H1 (cell line): ENCODE measurements around the gene ADIPOQ. TPM values are rescaled to one million over a fixed set of nuclear protein-coding genes. Genes with fewer than 3 reads are reported as not detected.

Experiments
- CTCF ChIA-PET: fragments of 300-600 bp; sonication (Branson Sonifier 250); formaldehyde crosslinking; loops from one replicate; lab custom pipeline; 2021; ENCODE audit not compliant: partially characterized antibody; lab: Charles Lee
- POLR2A ChIA-PET: fragments of 300-600 bp; sonication (Branson Sonifier 250); formaldehyde crosslinking; loops from one replicate; lab custom pipeline; 2021; ENCODE audit warnings: inconsistent platforms; ENCODE audit not compliant: partially characterized antibody; lab: Charles Lee
- DNase-seq, 2 experiments: peaks; one replicate each; pipeline versions ENCODE4 v3.0.0 to v3.0.0-alpha.2; 2010 to 2022; ENCODE audit warnings: low spot score in 2 of 2, low read depth in 1 of 2, mixed read lengths in 1 of 2
- FAIRE-seq: peaks from 2 replicates; lab custom pipeline; 2011; peaks lifted over from hg19 to GRCh38; lab: Jason Lieb, UNC
- H2AFZ ChIP-seq: 2 replicates; pipeline ENCODE4 v1.8.1; 2012; ENCODE audit warnings: low read length, inconsistent platforms
- H2AK5ac ChIP-seq: 2 replicates; pipeline ENCODE4 v1.6.1; 2013; ENCODE audit warnings: low read depth, low read length
- H2BK120ac ChIP-seq: replicated peaks from 2 replicates; pipeline ENCODE3; 2013; ENCODE audit warnings: low read depth, low read length, inconsistent platforms
- H2BK12ac ChIP-seq: 2 replicates; pipeline ENCODE4 v1.6.1; 2013; ENCODE audit warnings: low read depth, low read length
- H2BK15ac ChIP-seq: 2 replicates; pipeline ENCODE4 v1.6.1; 2013; ENCODE audit warnings: low read length
- H2BK20ac ChIP-seq: 2 replicates; pipeline ENCODE4 v1.6.1; 2013; ENCODE audit warnings: low read length
- H2BK5ac ChIP-seq: 2 replicates; pipeline ENCODE4 v1.6.1; 2013; ENCODE audit warnings: low read depth, low read length
- H3K14ac ChIP-seq: 2 replicates; pipeline ENCODE4 v1.6.1; 2013; ENCODE audit warnings: inconsistent platforms; ENCODE audit not compliant: insufficient read length
- H3K18ac ChIP-seq: 2 replicates; pipeline ENCODE4 v1.6.1; 2013; ENCODE audit warnings: low read length; ENCODE audit errors: extremely low read depth
- H3K23ac ChIP-seq: 2 replicates; pipeline ENCODE4 v1.6.1; 2013; ENCODE audit warnings: inconsistent platforms; ENCODE audit not compliant: insufficient read length
- H3K23me2 ChIP-seq: 2 replicates; pipeline ENCODE4 v1.6.1; 2013; ENCODE audit warnings: low read depth, low read length
- H3K27ac ChIP-seq: 2 replicates; pipeline ENCODE4 v1.6.1; 2011; ENCODE audit warnings: low read depth, low read length, inconsistent platforms
- H3K27me3 ChIP-seq, 4 experiments: replicated peaks in 1 of 4; 1 replicate in 1 of 4; 2 replicates in 3 of 4; pipeline versions ENCODE4 v1.6.1 to v1.8.1; 2011 to 2013; ENCODE audit warnings: low read length in 3 of 4, mild to moderate bottlenecking in 3 of 4, inconsistent platforms in 2 of 4, mixed read lengths in 2 of 4, moderate library complexity in 1 of 4; ENCODE audit not compliant: control insufficient read depth in 3 of 4, insufficient read depth in 3 of 4; ENCODE audit errors: extremely low read depth in 1 of 4
- H3K36me3 ChIP-seq, 4 experiments: 2 replicates each; pipeline versions ENCODE4 v1.6.1 to v1.8.1; 2011 to 2013; ENCODE audit warnings: mild to moderate bottlenecking in 4 of 4, low read length in 3 of 4, moderate library complexity in 2 of 4, control low read depth in 1 of 4, inconsistent platforms in 1 of 4; ENCODE audit not compliant: insufficient read depth in 4 of 4, control insufficient read depth in 2 of 4
- H3K4ac ChIP-seq: replicated peaks from 2 replicates; pipeline ENCODE3; 2013; ENCODE audit warnings: low read length, low read depth, mixed read lengths, inconsistent platforms; ENCODE audit not compliant: insufficient read length
- H3K4me1 ChIP-seq, 4 experiments: replicated peaks in 1 of 4; 1 replicate in 1 of 4; 2 replicates in 3 of 4; pipeline versions ENCODE4 v1.6.1 to v1.8.1; 2011 to 2013; ENCODE audit warnings: low read length in 3 of 4, inconsistent platforms in 2 of 4, mixed read lengths in 1 of 4; ENCODE audit not compliant: insufficient read depth in 4 of 4, control insufficient read depth in 3 of 4
- H3K4me2 ChIP-seq, 2 experiments: 2 replicates each; pipeline versions ENCODE4 v1.6.1 to v1.8.1; 2011 to 2013; ENCODE audit warnings: low read depth in 2 of 2, low read length in 2 of 2, control low read depth in 1 of 2, inconsistent platforms in 1 of 2, mild to moderate bottlenecking in 1 of 2; ENCODE audit not compliant: insufficient read depth in 1 of 2
- H3K4me3 ChIP-seq, 4 experiments: fragments of 200-600, 300-600 bp in 1 of 4; sonication (generic), shearing (Covaris generic), sonication (Bioruptor Twin) in 1 of 4; 2 replicates each; pipeline versions ENCODE4 v1.5.1 to v1.8.1; 2011 to 2016; ENCODE audit warnings: low read length in 4 of 4, low read depth in 3 of 4, control low read depth in 2 of 4, inconsistent platforms in 2 of 4, mild to moderate bottlenecking in 2 of 4, mixed read lengths in 1 of 4, moderate library complexity in 1 of 4; ENCODE audit not compliant: insufficient read depth in 2 of 4; ENCODE audit errors: extremely low read depth in 1 of 4
- H3K56ac ChIP-seq: replicated peaks from 2 replicates; pipeline ENCODE3; 2013; ENCODE audit warnings: low read depth, mild to moderate bottlenecking, mixed read lengths, low read length, inconsistent platforms; ENCODE audit not compliant: insufficient read length
- H3K79me1 ChIP-seq: 2 replicates; pipeline ENCODE4 v1.6.1; 2013; ENCODE audit warnings: low read depth, low read length, control low read depth
- H3K79me2 ChIP-seq, 2 experiments: 2 replicates each; pipeline versions ENCODE4 v1.6.1 to v1.8.1; 2012 to 2013; ENCODE audit warnings: low read length in 2 of 2, mild to moderate bottlenecking in 2 of 2, inconsistent platforms in 1 of 2; ENCODE audit not compliant: insufficient read depth in 2 of 2, control insufficient read depth in 1 of 2
- H3K9ac ChIP-seq, 4 experiments: replicated peaks in 1 of 4; 1 replicate in 1 of 4; 2 replicates in 3 of 4; pipeline versions ENCODE4 v1.6.1 to v1.8.1; 2011 to 2013; ENCODE audit warnings: low read depth in 3 of 4, low read length in 3 of 4, control low read depth in 2 of 4, mild to moderate bottlenecking in 2 of 4, moderate library complexity in 2 of 4, inconsistent platforms in 1 of 4; ENCODE audit errors: extremely low read depth in 1 of 4
- H3K9me3 ChIP-seq, 2 experiments: 2 replicates each; pipeline versions ENCODE4 v1.6.1 to v1.8.1; 2012 to 2013; ENCODE audit warnings: mild to moderate bottlenecking in 2 of 2, moderate library complexity in 2 of 2, control low read depth in 1 of 2, inconsistent platforms in 1 of 2, low read depth in 1 of 2, low read length in 1 of 2, mixed read lengths in 1 of 2; ENCODE audit not compliant: insufficient read depth in 2 of 2
- H4K20me1 ChIP-seq, 2 experiments: replicated peaks in 1 of 2; 2 replicates each; pipeline versions ENCODE3 to v1.8.1; 2011 to 2013; ENCODE audit warnings: inconsistent platforms in 2 of 2, low read length in 2 of 2, mild to moderate bottlenecking in 1 of 2; ENCODE audit not compliant: insufficient read depth in 2 of 2, control insufficient read depth in 1 of 2
- H4K5ac ChIP-seq: 2 replicates; pipeline ENCODE4 v1.6.1; 2013; ENCODE audit warnings: low read length, low read depth, mixed read lengths, inconsistent platforms; ENCODE audit not compliant: insufficient read length
- H4K8ac ChIP-seq: 2 replicates; pipeline ENCODE4 v1.8.0; 2013; ENCODE audit warnings: mild to moderate bottlenecking, moderate library complexity, low read length, inconsistent platforms; ENCODE audit not compliant: insufficient read depth; ENCODE audit errors: extremely low read depth
- H4K91ac ChIP-seq: replicated peaks from 2 replicates; pipeline ENCODE3; 2013; ENCODE audit warnings: low read length, mixed read lengths, inconsistent platforms; ENCODE audit not compliant: insufficient read length
- CTBP2 ChIP-seq: IDR thresholded peaks from 2 replicates; pipeline ENCODE4 v1.7.0; 2011; ENCODE audit warnings: borderline replicate concordance, mild to moderate bottlenecking, moderate library complexity, mixed read lengths, low read length; ENCODE audit not compliant: insufficient read depth, insufficient read length
- EGR1 ChIP-seq: IDR thresholded peaks from 2 replicates; pipeline ENCODE4 v1.6.1; 2011; ENCODE audit warnings: low read depth, low read length, borderline replicate concordance
- GABPA ChIP-seq: IDR thresholded peaks from 2 replicates; pipeline ENCODE4 v1.6.1; 2011; ENCODE audit warnings: mild to moderate bottlenecking, low read length, moderate library complexity, borderline replicate concordance; ENCODE audit not compliant: insufficient read depth
- HDAC2 ChIP-seq, 2 experiments: fragments of 300-600 bp in 1 of 2; sonication (generic) in 1 of 2; IDR thresholded peaks; 2 replicates each; pipeline ENCODE4 v1.6.1; 2011 to 2012; ENCODE audit warnings: low read depth in 2 of 2, low read length in 2 of 2, mild to moderate bottlenecking in 2 of 2, moderate library complexity in 2 of 2, borderline replicate concordance in 1 of 2, inconsistent platforms in 1 of 2
- JUN ChIP-seq: IDR thresholded peaks from 2 replicates; pipeline ENCODE4 v1.6.1; 2011; ENCODE audit warnings: low read depth, mild to moderate bottlenecking, improper control_type of control experiment, low read length
- KDM5A ChIP-seq: fragments of 200-600 bp; IDR thresholded peaks from 2 replicates; pipeline ENCODE4 v1.7.1; 2012; ENCODE audit warnings: mild to moderate bottlenecking, low read length, inconsistent platforms, mixed read lengths
- MAX ChIP-seq: IDR thresholded peaks from 2 replicates; pipeline ENCODE4 v1.6.1; 2012; ENCODE audit warnings: inconsistent platforms
- POLR2A ChIP-seq, 2 experiments: IDR thresholded peaks; 1 replicate in 1 of 2; 2 replicates in 1 of 2; pipeline ENCODE4 v1.6.1; 2011; ENCODE audit warnings: low read depth in 2 of 2, low read length in 2 of 2, mild to moderate bottlenecking in 2 of 2; ENCODE audit errors: control extremely low read depth in 1 of 2
- SP1 ChIP-seq: IDR thresholded peaks from 2 replicates; pipeline ENCODE4 v1.6.1; 2011; ENCODE audit warnings: low read depth, low read length
- SUZ12 ChIP-seq: fragments of 200-600 bp; sonication (generic); IDR thresholded peaks from 2 replicates; pipeline ENCODE4 v1.6.1; 2012; ENCODE audit warnings: mild to moderate bottlenecking, inconsistent platforms, low read length, moderate library complexity, mixed read lengths
- TBP ChIP-seq: IDR thresholded peaks from 2 replicates; pipeline ENCODE4 v1.6.1; 2011; ENCODE audit warnings: low read depth, low read length, improper control_type of control experiment
- TCF12 ChIP-seq: IDR thresholded peaks from 2 replicates; pipeline ENCODE4 v1.6.1; 2011; ENCODE audit warnings: low read depth, mild to moderate bottlenecking, low read length
- whole genome bisulfite sequencing, 2 experiments: shearing (Covaris generic) in 1 of 2; methylation state at CpG; one replicate each; pipeline versions ENCODE4 v1.1.6 to v1.1.7; 2013 to 2015; ENCODE audit warnings: low lambda C conversion rate in 2 of 2, mixed read lengths in 2 of 2, inconsistent platforms in 1 of 2, low coverage in 1 of 2, missing lambda C conversion rate in 1 of 2; ENCODE audit not compliant: insufficient replicate concordance in 2 of 2, insufficient coverage in 1 of 2, insufficient read length in 1 of 2; ENCODE audit errors: extremely low coverage in 1 of 2, missing lambda C conversion rate in 1 of 2; 5-methylcytosine and 5-hydroxymethylcytosine counted together
- polyA plus RNA-seq, 7 experiments: library from polyadenylated mRNA; depleted of rRNA in 3 of 7; stranded (reverse) in 5 of 7; unstranded in 2 of 7; fragments of >200 nt in 5 of 7; fragments of 200-250 nt in 2 of 7; gene quantifications; 1 replicate in 5 of 7; 2 replicates in 1 of 7; 4 replicates in 1 of 7; pipeline versions ENCODE4 v1.2.1 to v1.2.3, GENCODE V29; 2011 to 2013; ENCODE audit warnings: missing spikeins in 2 of 7, mixed read lengths in 2 of 7
- total RNA-seq: library from RNA; stranded (reverse); fragmentation: NEBNext Ultra II Directional; extraction: Animal tissue kit (Norgen Biotek cat#: 25700); gene quantifications from 2 replicates; pipeline ENCODE4 v1.2.1, GENCODE V29; 2021

Gene ADIPOQ
- total and polyA plus RNA-seq, 2 of the 8 experiments (the other 6 are each of a cell fraction or from before 2014, with no cell fraction given), result not detected

GRCh38 chr3:186869253-186870100, 27.0 kb downstream of the ADIPOQ start:
- Histone ChIP-seq H3K4me1 (no peaks in the 10 kb centered on the region), H2AK5ac (no peak overlapping the region), H4K91ac (no peak overlapping the region), H2BK20ac (no peak overlapping the region), H3K79me1 (no peaks in the 10 kb centered on the region), H2BK15ac (no peak overlapping the region), H2BK5ac (no peak overlapping the region), H3K4ac (no peak overlapping the region), H3K4me2 (no peak overlapping the region), H2BK12ac (no peak overlapping the region), H3K4me3 (no peak overlapping the region), H3K23ac (no peak overlapping the region), H3K79me2 (no peaks in the 10 kb centered on the region), H2BK120ac (no peak overlapping the region), H3K9me3 (peaks cover 0 to 8% of the 10 kb centered on the region in 2 experiments; a peak in 1 of 4 replicates), H4K20me1 (no peaks in the 10 kb centered on the region), H4K8ac (no peak overlapping the region), H3K23me2 (no peaks in the 10 kb centered on the region), H3K27ac (no peak overlapping the region), H3K18ac (no peak overlapping the region), H3K14ac (no peak overlapping the region), H3K36me3 (no peaks in the 10 kb centered on the region), H3K56ac (no peak overlapping the region), H4K5ac (no peak overlapping the region), H2AFZ (no peak overlapping the region), H3K27me3 (peaks cover 0 to 1% (median 0%) of the 10 kb centered on the region in 4 experiments; a peak in 1 of 7 replicates), H3K9ac (no peak overlapping the region)
- POLR2A ChIA-PET, result interaction anchor here (1.2 kb wide), 1 partner anchor 9 kb away, joined by 6 read pairs; no protein-coding TSS in a partner anchor
- 89% methylated on average over 2 of the region's 2 CpGs; no CpG with 5 or more reads in 1 of the 2 experiments for WGBS, 2 experiments
- DNase-seq (no peak), FAIRE-seq (no peak)
- CTCF ChIA-PET, result interaction anchor here (0.7 kb wide), 1 partner anchor 9 kb away, joined by 3 read pairs; no protein-coding TSS in a partner anchor
- TF ChIP-seq KDM5A (no peak), MAX (no peak), JUN (no peak), GABPA (no peak), TCF12 (no peak), SP1 (no peak), EGR1 (no peak), HDAC2 (IDR thresholded peaks at IDR 0.05; ENCODE audit: borderline replicate concordance in 1 of 2, low read depth in 2 of 2, low read length in 2 of 2) (no peak), SUZ12 (no peak), CTBP2 (no peak), POLR2A (IDR thresholded peaks at IDR 0.05; ENCODE audit: control extremely low read depth in 1 of 2, low read depth in 2 of 2, low read length in 2 of 2) (no peak), TBP (no peak)
